ENCODE results near the gene DCHS2. TPM values are rescaled to one million over a fixed set of nuclear protein-coding genes. Genes with fewer than 3 reads are reported as not detected.

Gene DCHS2
- total and polyA plus RNA-seq, 2 of the 8 experiments (the other 6 are each of a cell fraction or from before 2014, with no cell fraction given), result 0.54 to 2.6 TPM

- Histone ChIP-seq H2BK120ac (replicated peaks; ENCODE audit: low read depth, low read length) (no peak overlapping the region), H3K36me3 (ENCODE audit: control insufficient read depth in 2 of 4, insufficient read depth in 4 of 4, low read length in 3 of 4) (no peaks in the 10 kb centered on the region), H3K23ac (ENCODE audit: insufficient read length) (no peak overlapping the region), H2BK15ac (ENCODE audit: low read length) (no peak overlapping the region), H2AK5ac (ENCODE audit: low read depth, low read length) (no peak overlapping the region), H2BK5ac (ENCODE audit: low read depth, low read length) (no peak overlapping the region), H3K4me2 (ENCODE audit: insufficient read depth in 1 of 2, low read depth in 2 of 2, low read length in 2 of 2) (no peak overlapping the region), H3K27me3 (replicated peaks in 1 of 4; ENCODE audit: control insufficient read depth in 3 of 4, extremely low read depth in 1 of 4, insufficient read depth in 3 of 4, low read length in 3 of 4) (no peaks in the 10 kb centered on the region), H4K8ac (ENCODE audit: extremely low read depth, insufficient read depth, low read length) (no peak overlapping the region), H3K18ac (ENCODE audit: extremely low read depth, low read length) (no peak overlapping the region), H2BK20ac (ENCODE audit: low read length) (no peak overlapping the region), H2BK12ac (ENCODE audit: low read depth, low read length) (no peak overlapping the region), H3K23me2 (ENCODE audit: low read depth, low read length) (no peaks in the 10 kb centered on the region), H2AFZ (ENCODE audit: low read length) (no peak overlapping the region), H3K14ac (ENCODE audit: insufficient read length) (no peak overlapping the region), H3K9ac (replicated peaks in 1 of 4; ENCODE audit: extremely low read depth in 1 of 4, low read depth in 3 of 4, low read length in 3 of 4) (no peak overlapping the region), H3K79me2 (ENCODE audit: control insufficient read depth in 1 of 2, insufficient read depth in 2 of 2, low read length in 2 of 2) (no peaks in the 10 kb centered on the region), H3K4me1 (replicated peaks in 1 of 4; ENCODE audit: control insufficient read depth in 3 of 4, insufficient read depth in 4 of 4, low read length in 3 of 4) (no peaks in the 10 kb centered on the region; a peak in 1 of 7 replicates), H3K9me3 (ENCODE audit: insufficient read depth in 2 of 2, low read depth in 1 of 2, low read length in 1 of 2) (no peaks in the 10 kb centered on the region), H3K79me1 (ENCODE audit: low read depth, low read length) (no peaks in the 10 kb centered on the region), H4K91ac (replicated peaks; ENCODE audit: insufficient read length, low read length) (no peak overlapping the region), H3K27ac (ENCODE audit: low read depth, low read length) (no peak overlapping the region), H4K5ac (ENCODE audit: insufficient read length, low read depth, low read length) (no peak overlapping the region), H3K56ac (replicated peaks; ENCODE audit: insufficient read length, low read depth, low read length) (no peak overlapping the region), H3K4ac (replicated peaks; ENCODE audit: insufficient read length, low read depth, low read length) (no peak overlapping the region), H3K4me3 (ENCODE audit: extremely low read depth in 1 of 4, insufficient read depth in 2 of 4, low read depth in 3 of 4, low read length in 4 of 4) (no peak overlapping the region), H4K20me1 (replicated peaks in 1 of 2; ENCODE audit: control insufficient read depth in 1 of 2, insufficient read depth in 2 of 2, low read length in 2 of 2) (no peaks in the 10 kb centered on the region)
- FAIRE-seq, result no peak
- CTCF ChIA-PET (ENCODE audit: partially characterized antibody), result interaction anchor here (1.1 to 4.0 kb wide), 2 partner anchors 14 to 19 kb away, joined by 7 to 23 read pairs; no protein-coding TSS in a partner anchor
- WGBS, 2 experiments (ENCODE audit: extremely low coverage in 1 of 2, insufficient coverage in 1 of 2, insufficient read length in 1 of 2, insufficient replicate concordance in 2 of 2, low coverage in 1 of 2, low lambda C conversion rate in 2 of 2, missing lambda C conversion rate in 1 of 2), result 91% methylated on average over 7 of the region's 7 CpGs; no CpG with 5 or more reads in 1 of the 2 experiments
- no peak for DNase-seq (ENCODE audit: low read depth in 1 of 2, low spot score in 2 of 2)
- POLR2A ChIA-PET (ENCODE audit: partially characterized antibody), result no interaction called here
- no peak for TF ChIP-seq CHD1 (IDR thresholded peaks at IDR 0.05; ENCODE audit: low read depth, low read length)
- TF ChIP-seq BACH1 (IDR thresholded peaks at IDR 0.05; ENCODE audit: low read length), result no peak
- no peak for TF ChIP-seq POU5F1 (IDR thresholded peaks at IDR 0.05; ENCODE audit: low read depth, low read length)
- TF ChIP-seq EZH2 (IDR thresholded peaks at IDR 0.05; ENCODE audit: low read depth, low read length, severe bottlenecking), result no peak
- TF ChIP-seq CBX8 (IDR thresholded peaks at IDR 0.05; ENCODE audit: borderline replicate concordance, low read depth, low read length), result no peak
- TF ChIP-seq ASH2L (IDR thresholded peaks at IDR 0.05; ENCODE audit: low read length), result no peak
- no peak for TF ChIP-seq SIRT6 (IDR thresholded peaks at IDR 0.05; ENCODE audit: low read length)
- TF ChIP-seq JUN (IDR thresholded peaks at IDR 0.05; ENCODE audit: low read depth, low read length), result no peak
- TF ChIP-seq CREB1 (IDR thresholded peaks at IDR 0.05), result no peak
These were observed 127.3 kb downstream of the DCHS2 start for GRCh38 chr4:154364066-154364845.

Data from H1 (cell line).